H1 (cell line): ENCODE measurements around the gene LRRFIP1. TPM values are rescaled to one million over a fixed set of nuclear protein-coding genes. Genes with fewer than 3 reads are reported as not detected.

Source experiments
- SAP30 ChIP-seq: fragments of 300-600 bp; sonication (generic); IDR thresholded peaks from 2 replicates; pipeline ENCODE4 v1.7.1; 2012; ENCODE audit warnings: low read length, moderate library complexity, mild to moderate bottlenecking, inconsistent platforms; ENCODE audit not compliant: insufficient read depth, insufficient replicate concordance
- polyA plus RNA-seq, 7 experiments: library from polyadenylated mRNA; depleted of rRNA in 3 of 7; stranded (reverse) in 5 of 7; unstranded in 2 of 7; fragments of >200 nt in 5 of 7; fragments of 200-250 nt in 2 of 7; gene quantifications; 1 replicate in 5 of 7; 2 replicates in 1 of 7; 4 replicates in 1 of 7; pipeline versions ENCODE4 v1.2.1 to v1.2.3, GENCODE V29; 2011 to 2013; ENCODE audit warnings: missing spikeins in 2 of 7, mixed read lengths in 2 of 7
- total RNA-seq: library from RNA; stranded (reverse); fragmentation: NEBNext Ultra II Directional; extraction: Animal tissue kit (Norgen Biotek cat#: 25700); gene quantifications from 2 replicates; pipeline ENCODE4 v1.2.1, GENCODE V29; 2021

Gene LRRFIP1
- total and polyA plus RNA-seq, 2 of the 8 experiments (the other 6 are each of a cell fraction or from before 2014, with no cell fraction given): 12.1 to 75.8 TPM

DNA sequence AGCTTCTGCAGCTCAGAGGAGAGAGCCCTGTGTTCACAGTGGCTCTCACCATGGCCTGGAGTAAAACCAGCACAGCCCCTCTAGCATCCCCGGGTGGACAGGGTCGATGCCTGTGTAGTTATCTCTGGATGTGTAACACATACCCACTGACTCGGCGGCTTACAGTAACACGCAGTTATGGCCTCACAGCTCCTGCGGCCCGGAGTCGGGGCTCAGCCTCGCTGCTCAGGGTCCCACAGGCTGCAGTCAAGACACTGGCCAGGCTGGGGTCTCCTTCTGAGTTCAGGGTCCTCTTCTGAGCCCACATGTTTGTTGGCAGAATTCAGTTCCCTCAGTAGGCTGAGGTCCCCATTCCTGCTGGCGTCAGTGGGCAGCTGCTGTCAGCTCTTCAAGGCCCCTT, 34.4 kb upstream of the LRRFIP1 start (continued):
- TF ChIP-seq SAP30: no peak
